SH-SY5Y (cell line): Measurements from ENCODE around the gene GNA15.

Experiments
- GATA2 ChIP-seq: IDR thresholded peaks from 2 replicates; pipeline ENCODE4 v1.6.1; 2011; ENCODE audit warnings: mild to moderate bottlenecking, low read depth, low read length
- GATA3 ChIP-seq: IDR thresholded peaks from 2 replicates; pipeline ENCODE4 v1.6.1; 2011; ENCODE audit warnings: low read depth, mild to moderate bottlenecking, low read length, moderate library complexity

GNA15 gene

GRCh38 chr19:3113100-3114017 is 22.5 kb upstream of the GNA15 start:
- TF ChIP-seq GATA2 (no peak), GATA3 (no peak)

DNA sequence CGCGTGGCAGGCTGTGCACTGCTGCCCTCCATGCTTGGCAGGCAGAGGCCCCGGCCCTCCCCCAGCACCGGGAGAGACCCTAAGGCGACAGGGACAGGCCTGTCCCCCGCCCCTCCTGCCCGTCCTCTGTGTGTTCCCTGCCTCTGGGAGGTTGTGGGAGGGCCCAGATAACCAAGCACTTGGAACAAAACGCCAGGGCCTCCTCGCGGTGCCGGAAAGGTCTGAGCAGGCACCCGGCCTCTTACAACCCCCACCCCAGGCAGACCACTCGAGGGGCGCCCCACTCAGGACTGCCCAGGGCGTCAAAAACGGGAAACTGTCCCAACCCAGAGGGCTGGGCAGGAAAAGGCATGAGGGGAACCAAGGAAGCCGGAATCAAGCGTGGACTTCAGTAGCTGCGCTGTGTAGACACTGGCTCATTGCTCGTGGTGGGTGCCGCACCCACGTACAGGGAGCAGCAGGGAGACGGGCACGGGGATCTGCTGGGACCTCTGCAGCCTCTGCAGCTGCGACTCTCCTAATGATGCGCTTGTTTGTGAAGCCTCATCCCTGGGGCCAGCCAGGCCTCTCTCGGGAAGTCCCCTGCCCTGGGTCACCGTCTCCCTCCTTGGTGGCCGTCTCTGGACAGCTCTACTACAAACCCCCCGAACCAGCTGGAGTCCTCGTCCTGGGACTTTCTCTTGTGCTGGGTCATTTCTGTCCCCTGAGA is 21.7 kb upstream of the GNA15 start:
- TF ChIP-seq GATA3 (no peak), GATA2 (no peak)

DNA sequence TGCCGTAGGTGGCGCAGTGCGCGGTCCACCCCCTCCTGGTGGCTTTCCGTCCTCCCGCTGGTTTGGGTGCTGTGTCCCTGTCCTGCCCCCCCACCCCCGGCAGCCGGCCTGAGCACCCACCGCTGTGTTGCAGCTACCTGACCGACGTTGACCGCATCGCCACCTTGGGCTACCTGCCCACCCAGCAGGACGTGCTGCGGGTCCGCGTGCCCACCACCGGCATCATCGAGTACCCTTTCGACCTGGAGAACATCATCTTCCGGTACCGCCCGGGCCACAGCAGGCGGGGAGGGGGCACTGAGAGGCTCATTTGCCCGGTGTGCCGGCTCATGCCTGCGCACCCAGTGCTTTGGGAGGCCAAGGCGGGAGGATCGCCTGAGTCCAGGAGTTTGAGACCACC is 21.0 kb upstream of the GNA15 start:
- TF ChIP-seq GATA2 (no peak), GATA3 (no peak)

DNA sequence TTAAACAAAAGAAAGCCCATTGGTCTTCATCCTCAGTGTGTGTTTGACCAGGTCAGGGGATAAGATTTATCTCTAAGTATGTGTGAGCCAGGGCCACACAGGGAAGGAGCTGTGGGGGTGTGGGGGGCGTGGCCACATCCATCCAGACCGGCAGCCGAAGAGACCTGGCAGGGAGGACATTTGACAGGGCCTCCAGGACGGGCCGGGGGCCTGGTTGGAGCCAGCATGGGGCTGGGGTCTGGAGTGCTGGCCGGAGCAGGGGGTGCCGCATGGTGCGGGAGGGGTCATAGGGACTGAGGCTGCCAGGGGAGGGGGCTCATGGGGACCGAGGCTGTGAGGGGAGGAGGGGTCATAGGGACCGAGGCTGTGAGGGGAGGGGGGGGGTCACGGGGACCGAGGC is 20.4 kb upstream of the GNA15 start:
- TF ChIP-seq GATA2 (no peak), GATA3 (no peak)

DNA sequence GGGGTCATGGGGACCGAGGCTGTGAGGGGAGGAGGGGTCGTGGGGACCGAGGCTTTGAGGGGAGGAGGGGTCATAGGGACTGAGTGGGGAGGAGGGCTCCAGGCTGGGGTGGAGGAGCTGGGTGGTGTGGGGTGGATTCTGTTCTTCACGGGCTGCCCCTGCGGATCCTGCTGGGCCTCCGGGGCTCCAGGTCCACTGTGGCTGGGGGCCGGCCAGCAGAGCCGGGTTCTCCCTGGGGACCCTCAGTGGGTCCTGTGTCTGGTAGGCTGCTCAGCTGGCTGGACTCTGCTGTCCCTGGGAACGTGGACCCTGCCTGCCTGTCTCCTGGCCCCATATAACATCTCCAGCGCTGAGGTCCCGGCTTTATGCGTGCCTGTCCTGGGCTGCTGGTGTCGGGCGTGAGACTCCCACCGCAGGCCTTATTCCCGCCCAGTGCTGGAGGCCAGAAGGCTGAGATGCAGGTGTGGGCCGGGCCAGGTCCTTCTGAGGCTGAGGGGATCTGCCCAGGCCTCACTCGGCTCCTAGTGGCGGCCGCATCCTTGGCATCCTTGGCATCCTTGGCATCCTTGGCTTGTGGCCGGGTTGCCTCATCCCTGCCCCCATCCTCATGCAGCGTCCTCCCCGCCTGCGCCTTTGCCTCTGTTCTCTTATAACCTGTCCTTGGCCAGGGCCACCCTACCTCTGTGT is 19.8 kb upstream of the GNA15 start:
- TF ChIP-seq GATA3 (no peak), GATA2 (no peak)

GRCh38 chr19:3116621-3117020 is 19.2 kb upstream of the GNA15 start:
- TF ChIP-seq GATA2: no peak
- TF ChIP-seq GATA3: no peak

- no peak for TF ChIP-seq GATA3
These were observed 18.1 kb upstream of the GNA15 start for GRCh38 chr19:3117716-3118115.

GRCh38 chr19:3118232-3119070 is 17.4 kb upstream of the GNA15 start:
- no peak for TF ChIP-seq GATA3
- no peak for TF ChIP-seq GATA2

- no peak for TF ChIP-seq GATA2
These were observed 16.7 kb upstream of the GNA15 start for GRCh38 chr19:3119071-3119595.

DNA sequence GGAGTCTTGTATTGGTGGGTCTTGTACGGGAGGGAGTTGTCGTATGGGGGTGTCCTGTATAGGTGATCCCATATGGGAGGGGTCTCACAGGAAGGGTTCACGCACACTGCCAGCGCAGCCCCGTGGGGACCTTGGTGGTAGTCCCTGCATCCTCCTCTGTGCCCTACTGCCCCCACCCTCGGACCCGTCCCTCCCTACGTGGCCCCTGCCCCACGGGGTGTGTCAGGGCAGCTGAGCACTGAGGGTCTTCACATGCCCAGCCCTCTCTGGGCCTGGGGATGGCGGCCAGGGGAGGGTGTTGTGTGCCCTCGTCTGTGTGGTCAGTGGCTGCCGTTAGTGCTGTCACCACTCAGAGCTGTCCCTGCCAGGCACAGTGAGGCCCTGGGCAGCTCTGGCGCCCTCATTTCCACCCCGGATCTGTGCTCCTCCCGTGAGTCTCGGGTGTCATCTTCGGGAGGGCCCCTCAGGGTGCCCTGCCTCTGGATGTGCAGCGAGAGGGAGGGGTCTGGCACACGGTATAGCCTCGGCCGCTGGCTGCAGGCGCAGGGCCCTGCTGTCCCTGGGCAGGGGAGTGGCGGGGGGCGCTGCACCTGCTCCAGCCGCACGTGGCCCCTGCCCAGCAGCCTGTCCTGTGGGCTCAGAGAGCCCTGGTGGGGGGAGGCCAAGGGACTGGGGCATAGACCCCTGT is 16.0 kb upstream of the GNA15 start:
- TF ChIP-seq GATA3 (no peak), GATA2 (no peak)

GRCh38 chr19:3120611-3121276 is 15.1 kb upstream of the GNA15 start:
- TF ChIP-seq GATA3 (no peak), GATA2 (no peak)

DNA sequence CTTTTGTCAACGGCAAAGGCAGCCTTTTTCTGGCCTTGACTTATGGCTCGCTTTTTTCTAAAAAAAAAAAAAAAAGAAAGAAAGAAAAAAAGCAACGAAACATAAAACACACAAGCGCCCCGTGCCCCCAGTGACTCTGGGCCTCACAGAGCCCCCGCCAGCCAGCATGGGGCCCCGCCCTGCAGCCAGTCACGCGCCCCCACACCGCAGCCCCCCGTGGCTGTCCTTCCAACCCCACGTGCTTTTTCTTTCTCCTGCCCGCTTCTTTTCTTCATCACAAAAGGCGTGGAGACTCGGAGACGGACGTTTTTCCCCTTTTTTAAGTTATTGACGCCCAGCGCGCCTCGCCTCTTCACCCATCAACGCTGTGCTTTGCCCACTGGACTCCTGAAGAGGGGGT is 14.4 kb upstream of the GNA15 start:
- TF ChIP-seq GATA3 (no peak), GATA2 (no peak)
